ENCODE data around the gene COL27A1.

Gene COL27A1

DNA sequence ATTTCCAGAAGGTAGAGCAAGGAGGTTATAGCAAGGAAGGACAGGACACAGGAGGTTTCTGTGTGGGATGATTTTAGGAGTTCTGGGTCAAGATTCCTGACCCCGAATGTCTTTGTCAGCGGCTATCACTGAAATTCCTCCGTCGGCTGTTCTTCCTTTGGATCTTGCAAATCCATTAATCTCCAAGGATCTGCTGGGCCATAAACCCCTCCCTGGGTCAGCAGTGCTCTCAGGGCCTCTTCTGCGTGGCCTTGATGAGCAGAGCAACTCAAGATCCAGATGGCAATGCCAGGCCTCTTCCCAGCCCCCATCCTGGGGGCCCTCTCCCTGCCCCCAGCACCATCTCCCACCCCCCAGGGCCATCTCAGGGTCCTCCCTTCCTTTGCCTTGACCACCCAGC lies 16.3 kb upstream of the COL27A1 start:
- TF ChIP-seq, protein P1, sequence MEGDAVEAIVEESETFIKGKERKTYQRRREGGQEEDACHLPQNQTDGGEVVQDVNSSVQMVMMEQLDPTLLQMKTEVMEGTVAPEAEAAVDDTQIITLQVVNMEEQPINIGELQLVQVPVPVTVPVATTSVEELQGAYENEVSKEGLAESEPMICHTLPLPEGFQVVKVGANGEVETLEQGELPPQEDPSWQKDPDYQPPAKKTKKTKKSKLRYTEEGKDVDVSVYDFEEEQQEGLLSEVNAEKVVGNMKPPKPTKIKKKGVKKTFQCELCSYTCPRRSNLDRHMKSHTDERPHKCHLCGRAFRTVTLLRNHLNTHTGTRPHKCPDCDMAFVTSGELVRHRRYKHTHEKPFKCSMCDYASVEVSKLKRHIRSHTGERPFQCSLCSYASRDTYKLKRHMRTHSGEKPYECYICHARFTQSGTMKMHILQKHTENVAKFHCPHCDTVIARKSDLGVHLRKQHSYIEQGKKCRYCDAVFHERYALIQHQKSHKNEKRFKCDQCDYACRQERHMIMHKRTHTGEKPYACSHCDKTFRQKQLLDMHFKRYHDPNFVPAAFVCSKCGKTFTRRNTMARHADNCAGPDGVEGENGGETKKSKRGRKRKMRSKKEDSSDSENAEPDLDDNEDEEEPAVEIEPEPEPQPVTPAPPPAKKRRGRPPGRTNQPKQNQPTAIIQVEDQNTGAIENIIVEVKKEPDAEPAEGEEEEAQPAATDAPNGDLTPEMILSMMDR (IDR thresholded peaks at IDR 0.05; ENCODE audit: borderline replicate concordance, control extremely low read depth, extremely low read depth, insufficient read depth, missing control alignments) = no peak
- DNase-seq (ENCODE audit: low spot score) = no peak
- in situ Hi-C loops (cut with MboI; ENCODE audit: low sequenced_read_pairs, unreplicated experiment) = no loop called here

DNA sequence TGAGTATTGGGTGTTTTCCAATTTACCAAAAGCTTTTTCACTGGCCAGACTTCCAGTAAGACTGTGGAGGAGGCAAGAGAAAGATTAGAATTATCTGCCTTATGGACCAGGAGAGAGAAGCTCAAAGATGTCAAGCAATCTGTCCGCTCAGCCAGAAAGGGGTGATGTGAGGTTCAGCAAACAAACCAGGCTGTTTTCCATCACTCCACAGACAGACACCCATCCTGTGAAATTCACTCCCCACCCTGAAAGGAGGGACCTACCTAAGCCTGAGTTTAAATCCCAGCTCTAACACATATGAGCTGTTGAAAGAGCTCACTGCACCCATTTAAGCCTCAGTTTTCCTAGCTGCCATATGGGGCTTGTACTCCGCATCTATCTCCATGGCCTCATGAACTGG lies 14.9 kb upstream of the COL27A1 start:
- in situ Hi-C loops (cut with MboI; ENCODE audit: low sequenced_read_pairs, unreplicated experiment) = no loop called here
- DNase-seq (ENCODE audit: low spot score) = no peak
- TF ChIP-seq, protein P1 (IDR thresholded peaks at IDR 0.05; ENCODE audit: borderline replicate concordance, control extremely low read depth, extremely low read depth, insufficient read depth, missing control alignments) = no peak

DNA sequence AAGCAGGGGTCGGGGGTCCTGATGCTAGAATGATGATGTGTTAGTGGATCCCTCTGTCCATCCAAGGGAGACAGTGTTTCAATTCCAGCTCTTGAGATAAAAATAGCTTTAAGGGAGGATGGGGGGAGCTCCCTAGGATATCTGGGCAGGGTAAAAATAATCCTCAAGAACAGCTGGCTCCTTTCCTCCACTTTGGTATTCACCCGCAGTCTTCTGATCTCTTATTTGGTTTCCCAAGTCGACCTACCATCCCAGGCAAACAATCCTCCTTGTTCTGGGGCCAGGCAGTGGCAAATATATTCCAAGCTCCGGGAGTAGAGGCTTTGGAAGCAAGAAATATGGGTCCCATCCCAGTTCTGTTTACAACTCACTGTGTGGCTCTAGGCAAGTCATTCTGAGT lies 14.5 kb upstream of the COL27A1 start:
- in situ Hi-C loops (cut with MboI; ENCODE audit: low sequenced_read_pairs, unreplicated experiment) = no loop called here
- TF ChIP-seq, protein P1 (IDR thresholded peaks at IDR 0.05; ENCODE audit: borderline replicate concordance, control extremely low read depth, extremely low read depth, insufficient read depth, missing control alignments) = no peak
- DNase-seq (ENCODE audit: low spot score) = no peak

DNA sequence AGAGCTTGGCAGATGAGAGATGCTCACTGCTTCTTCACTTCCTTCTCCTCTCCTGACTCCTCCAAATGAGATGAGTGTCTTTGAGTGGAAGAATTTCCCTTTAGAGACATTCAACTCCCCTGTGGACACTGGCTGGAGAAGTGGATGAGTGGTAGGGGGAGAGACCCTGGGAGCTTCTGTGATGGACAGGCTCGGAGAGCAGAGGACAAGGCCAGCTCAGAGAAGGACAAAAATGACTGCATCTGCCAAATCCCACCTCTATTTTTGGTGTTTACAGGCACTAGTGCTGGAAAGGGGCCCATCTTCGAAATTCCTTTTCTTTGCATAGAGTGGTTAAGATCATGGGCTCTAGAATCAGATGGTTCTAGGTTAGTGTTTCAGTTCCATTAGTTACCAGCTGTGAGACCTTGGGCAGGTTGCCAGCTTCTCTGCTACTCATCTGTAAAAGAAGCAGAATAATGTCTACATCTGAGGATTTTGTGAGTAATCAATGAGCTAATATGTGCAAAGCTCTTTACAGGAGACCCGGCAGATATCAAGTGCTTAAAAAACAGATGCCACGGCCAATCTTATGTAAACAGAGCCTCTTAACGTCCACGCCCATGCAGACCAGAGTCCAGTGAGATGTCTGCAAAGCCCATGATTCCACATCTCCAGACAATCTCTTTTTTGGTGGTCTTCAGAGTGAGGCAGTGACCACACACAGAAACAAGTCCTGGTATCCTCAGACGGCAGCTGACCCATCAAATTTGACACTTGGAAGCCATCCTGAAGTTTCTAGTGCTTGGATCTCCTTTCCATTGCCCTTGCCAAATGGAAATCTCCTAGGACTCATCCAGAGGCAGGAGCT lies 13.6 kb upstream of the COL27A1 start:
- in situ Hi-C loops (cut with MboI; ENCODE audit: low sequenced_read_pairs, unreplicated experiment) = no loop called here
- DNase-seq (ENCODE audit: low spot score) = no peak
- TF ChIP-seq, protein P1 (IDR thresholded peaks at IDR 0.05; ENCODE audit: borderline replicate concordance, control extremely low read depth, extremely low read depth, insufficient read depth, missing control alignments) = no peak

GRCh38 chr9:114143234-114143633 lies 12.1 kb upstream of the COL27A1 start:
- in situ Hi-C loops (cut with MboI; ENCODE audit: low sequenced_read_pairs, unreplicated experiment) = no loop called here
- TF ChIP-seq, protein P1 (IDR thresholded peaks at IDR 0.05; ENCODE audit: borderline replicate concordance, control extremely low read depth, extremely low read depth, insufficient read depth, missing control alignments) = no peak
- no peak for DNase-seq (ENCODE audit: low spot score)

GRCh38 chr9:114146735-114147134 lies 8.6 kb upstream of the COL27A1 start:
- TF ChIP-seq, protein P1 (IDR thresholded peaks at IDR 0.05; ENCODE audit: borderline replicate concordance, control extremely low read depth, extremely low read depth, insufficient read depth, missing control alignments) = no peak
- in situ Hi-C loops (cut with MboI; ENCODE audit: low sequenced_read_pairs, unreplicated experiment) = no loop called here
- no peak for DNase-seq (ENCODE audit: low spot score)
